Measurements from ENCODE around the gene EPHB1. TPM values are rescaled to one million over a fixed set of nuclear protein-coding genes. Genes with fewer than 3 reads are reported as not detected.

EPHB1 gene
- total RNA-seq, 1 donor from 2014 or later: 16.3 TPM

DNA sequence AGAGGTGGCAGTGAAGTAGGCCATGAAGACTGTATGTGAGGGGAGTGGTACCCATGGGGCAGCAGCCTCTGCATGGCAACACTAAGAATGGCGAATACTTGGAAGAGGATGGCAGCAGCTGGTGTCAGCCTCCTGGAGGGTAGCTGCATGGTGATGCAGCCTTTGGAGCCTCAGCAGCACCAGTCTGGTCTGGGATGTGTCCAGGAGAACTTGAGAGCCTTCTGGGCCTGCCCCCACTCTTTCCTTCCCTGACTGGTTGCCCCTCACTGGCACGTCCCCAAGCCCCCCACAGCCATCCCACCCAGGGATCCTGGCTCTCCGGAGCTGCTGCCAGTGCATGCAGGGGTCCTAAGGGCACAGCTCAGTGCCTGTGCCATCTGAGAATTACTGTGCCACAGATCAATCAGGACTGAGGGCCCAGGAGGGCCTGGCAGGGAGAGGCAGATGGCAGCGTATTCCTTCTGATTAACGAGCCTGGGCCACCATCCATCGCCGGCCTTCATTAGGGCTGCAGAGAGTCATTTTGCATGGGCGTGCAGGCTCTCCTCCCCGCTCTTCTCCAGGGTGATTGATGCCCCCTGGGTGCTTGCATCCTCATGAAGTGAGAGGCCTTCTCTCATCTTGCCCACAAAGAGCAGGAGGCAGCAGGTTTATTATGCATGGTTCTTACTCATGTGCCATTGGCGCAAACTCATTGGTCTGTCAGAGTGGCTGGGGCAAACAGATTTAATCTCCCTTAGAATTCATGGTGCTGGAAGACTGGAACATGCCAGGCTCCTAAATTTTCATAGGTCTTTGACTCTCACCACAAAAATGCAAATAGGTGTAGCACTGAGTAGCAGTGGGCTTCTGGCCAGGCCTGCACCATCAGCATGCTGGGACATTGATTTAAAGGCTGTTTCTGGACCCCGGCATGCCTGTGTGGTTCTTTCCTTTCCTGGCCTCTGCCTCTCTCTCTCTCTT lies 116.8 kb downstream of the EPHB1 start:
- H3K9me3 Mint-ChIP-seq (ENCODE audit: unreplicated experiment): peaks cover 4% of the 10 kb centered on the region
- peaks cover 5% of the 10 kb centered on the region for H3K27me3 Mint-ChIP-seq (ENCODE audit: unreplicated experiment)
- peaks cover 2% of the 10 kb centered on the region for H3K4me1 Mint-ChIP-seq (ENCODE audit: low read depth, unreplicated experiment)
- peaks cover 9% of the 10 kb centered on the region for H3K36me3 Mint-ChIP-seq (ENCODE audit: unreplicated experiment)
- H3K4me3 Mint-ChIP-seq (ENCODE audit: unreplicated experiment): no peak overlapping the region
- no peak for DNase-seq
- no peak overlapping the region for H3K27ac Mint-ChIP-seq (ENCODE audit: unreplicated experiment)
- TF ChIP-seq, protein P1, sequence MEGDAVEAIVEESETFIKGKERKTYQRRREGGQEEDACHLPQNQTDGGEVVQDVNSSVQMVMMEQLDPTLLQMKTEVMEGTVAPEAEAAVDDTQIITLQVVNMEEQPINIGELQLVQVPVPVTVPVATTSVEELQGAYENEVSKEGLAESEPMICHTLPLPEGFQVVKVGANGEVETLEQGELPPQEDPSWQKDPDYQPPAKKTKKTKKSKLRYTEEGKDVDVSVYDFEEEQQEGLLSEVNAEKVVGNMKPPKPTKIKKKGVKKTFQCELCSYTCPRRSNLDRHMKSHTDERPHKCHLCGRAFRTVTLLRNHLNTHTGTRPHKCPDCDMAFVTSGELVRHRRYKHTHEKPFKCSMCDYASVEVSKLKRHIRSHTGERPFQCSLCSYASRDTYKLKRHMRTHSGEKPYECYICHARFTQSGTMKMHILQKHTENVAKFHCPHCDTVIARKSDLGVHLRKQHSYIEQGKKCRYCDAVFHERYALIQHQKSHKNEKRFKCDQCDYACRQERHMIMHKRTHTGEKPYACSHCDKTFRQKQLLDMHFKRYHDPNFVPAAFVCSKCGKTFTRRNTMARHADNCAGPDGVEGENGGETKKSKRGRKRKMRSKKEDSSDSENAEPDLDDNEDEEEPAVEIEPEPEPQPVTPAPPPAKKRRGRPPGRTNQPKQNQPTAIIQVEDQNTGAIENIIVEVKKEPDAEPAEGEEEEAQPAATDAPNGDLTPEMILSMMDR (IDR thresholded peaks at IDR 0.05; ENCODE audit: partially characterized antibody, unreplicated experiment): no peak

DNA sequence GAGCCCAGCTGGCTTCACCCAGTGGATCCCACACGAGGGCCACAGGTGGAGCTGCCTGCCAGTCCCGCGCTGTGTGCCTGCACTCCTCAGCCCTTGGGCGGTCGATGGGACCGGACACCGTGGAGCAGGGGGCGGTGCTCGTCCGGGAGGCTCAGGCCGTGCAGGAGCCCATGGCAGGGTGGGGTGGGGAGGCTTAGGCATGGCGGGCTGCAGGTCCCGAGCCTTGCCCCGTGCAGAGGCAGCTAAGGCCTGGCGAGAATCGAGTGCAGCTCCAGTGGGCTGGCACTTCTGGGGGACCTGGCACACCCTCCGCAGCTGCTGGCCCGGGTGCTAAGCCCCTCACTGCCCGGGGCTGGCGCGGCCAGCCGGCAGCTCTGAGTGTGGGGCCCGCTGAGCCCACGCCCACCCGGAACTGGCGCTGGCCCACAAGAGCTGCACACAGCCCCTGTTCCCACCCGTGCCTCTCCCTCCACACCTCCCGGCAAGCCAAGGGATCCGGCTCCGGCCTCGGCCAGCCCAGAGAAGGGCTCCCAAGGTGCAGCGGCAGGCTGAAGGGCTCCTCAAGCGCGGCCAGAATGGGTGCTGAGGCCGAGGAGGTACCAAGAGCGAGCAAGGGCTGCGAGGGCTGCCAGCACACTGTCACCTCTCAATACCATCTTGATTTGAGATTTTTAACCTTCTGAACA lies 121.4 kb downstream of the EPHB1 start:
- Mint-ChIP-seq H3K4me1 (ENCODE audit: low read depth, unreplicated experiment) (peaks cover 9% of the 10 kb centered on the region), H3K4me3 (ENCODE audit: unreplicated experiment) (no peak overlapping the region), H3K36me3 (ENCODE audit: unreplicated experiment) (peaks cover 9% of the 10 kb centered on the region), H3K27me3 (ENCODE audit: unreplicated experiment) (peaks cover 7% of the 10 kb centered on the region), H3K9me3 (ENCODE audit: unreplicated experiment) (peaks cover 2% of the 10 kb centered on the region), H3K27ac (ENCODE audit: unreplicated experiment) (no peak overlapping the region)
- TF ChIP-seq, protein P1 (IDR thresholded peaks at IDR 0.05; ENCODE audit: partially characterized antibody, unreplicated experiment): no peak
- no peak for DNase-seq

DNA sequence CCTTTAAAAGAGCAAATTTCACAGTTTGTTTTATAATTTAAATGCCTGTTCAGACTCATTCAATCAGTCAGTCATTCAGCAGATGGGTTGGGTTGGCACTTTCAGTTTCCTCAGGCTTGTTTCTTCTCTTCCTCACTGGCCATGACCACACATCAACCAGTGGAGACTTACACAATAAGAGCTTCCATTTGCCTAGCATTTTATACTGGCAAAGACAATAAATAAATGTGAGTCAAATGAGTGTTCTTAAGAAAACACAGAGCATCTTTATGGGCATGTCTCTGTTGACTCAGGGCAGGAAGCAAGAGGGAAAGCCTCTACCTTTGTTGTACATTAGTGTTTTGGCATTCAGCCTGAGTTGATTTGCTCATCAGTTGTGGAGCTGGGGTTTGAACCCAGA lies 122.6 kb downstream of the EPHB1 start:
- no peak for DNase-seq
- H3K4me3 Mint-ChIP-seq (ENCODE audit: unreplicated experiment): no peak overlapping the region
- H3K27ac Mint-ChIP-seq (ENCODE audit: unreplicated experiment): no peak overlapping the region
- peaks cover 2% of the 10 kb centered on the region for H3K9me3 Mint-ChIP-seq (ENCODE audit: unreplicated experiment)
- H3K4me1 Mint-ChIP-seq (ENCODE audit: low read depth, unreplicated experiment): peaks cover 9% of the 10 kb centered on the region
- peaks cover 7% of the 10 kb centered on the region for H3K27me3 Mint-ChIP-seq (ENCODE audit: unreplicated experiment)
- TF ChIP-seq, protein P1 (IDR thresholded peaks at IDR 0.05; ENCODE audit: partially characterized antibody, unreplicated experiment): no peak
- H3K36me3 Mint-ChIP-seq (ENCODE audit: unreplicated experiment): peaks cover 9% of the 10 kb centered on the region

DNA sequence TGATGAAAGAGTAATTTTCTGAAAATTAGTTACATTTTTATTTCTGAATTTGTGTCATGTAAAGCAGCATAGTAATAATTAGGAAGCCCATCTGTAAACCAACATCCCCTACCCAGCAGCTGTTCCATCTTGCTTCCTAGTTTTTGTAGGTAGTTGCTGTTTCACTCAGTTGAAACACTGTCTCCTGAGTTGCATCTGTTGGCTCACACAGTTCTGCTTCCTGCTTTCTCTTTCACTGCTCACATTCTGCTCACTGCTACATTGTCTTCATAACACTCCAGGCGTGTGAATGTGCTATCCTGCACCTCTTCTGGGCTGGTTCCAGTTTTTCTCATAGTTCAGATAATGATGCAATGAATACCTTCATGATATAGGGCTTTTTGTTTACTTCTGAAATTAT lies 123.4 kb downstream of the EPHB1 start:
- Mint-ChIP-seq H3K4me1 (ENCODE audit: low read depth, unreplicated experiment) (peaks cover 9% of the 10 kb centered on the region), H3K27ac (ENCODE audit: unreplicated experiment) (no peak overlapping the region), H3K27me3 (ENCODE audit: unreplicated experiment) (peaks cover 3% of the 10 kb centered on the region), H3K36me3 (ENCODE audit: unreplicated experiment) (peaks cover 9% of the 10 kb centered on the region), H3K9me3 (ENCODE audit: unreplicated experiment) (no peaks in the 10 kb centered on the region), H3K4me3 (ENCODE audit: unreplicated experiment) (no peak overlapping the region)
- TF ChIP-seq, protein P1 (IDR thresholded peaks at IDR 0.05; ENCODE audit: partially characterized antibody, unreplicated experiment): no peak
- no peak for DNase-seq

All from glutamatergic neuron (in vitro differentiated cells).